Neural cell (in vitro differentiated cells): Measurements from ENCODE around the gene CREBBP. TPM values are rescaled to one million over a fixed set of nuclear protein-coding genes. Genes with fewer than 3 reads are reported as not detected.

Experiments
- H2AFZ ChIP-seq: fragments of 200-600, 300-800 bp; sonication (generic), shearing (Covaris generic); 2 replicates; pipeline ENCODE4 v1.6.0; 2014; ENCODE audit warnings: low read depth, mild to moderate bottlenecking, antibody characterized with exemption, low read length, moderate library complexity
- H3F3A ChIP-seq: fragments of 200-600 bp; shearing (Covaris generic); 2 replicates; pipeline ENCODE4 v1.6.1; 2016; ENCODE audit warnings: mild to moderate bottlenecking, moderate library complexity, mixed read lengths, antibody characterized with exemption, low read length; ENCODE audit not compliant: insufficient read depth, poor library complexity, severe bottlenecking
- H3K27ac ChIP-seq: fragments of 200-600, 300-800 bp; sonication (generic), shearing (Covaris generic); 2 replicates; pipeline ENCODE4 v1.5.1; 2014; ENCODE audit warnings: mild to moderate bottlenecking, low read length, moderate library complexity
- H3K27me3 ChIP-seq: fragments of 300-800, 200-600 bp; sonication (generic), shearing (Covaris generic); 2 replicates; pipeline ENCODE4 v1.6.0; 2014; ENCODE audit warnings: mild to moderate bottlenecking, low read depth, low read length, moderate library complexity; ENCODE audit not compliant: insufficient read depth
- H3K36me3 ChIP-seq: fragments of 300-800, 200-600 bp; sonication (generic), shearing (Covaris generic); 2 replicates; pipeline ENCODE4 v1.5.1; 2014; ENCODE audit warnings: mild to moderate bottlenecking, antibody characterized with exemption, low read length, moderate library complexity; ENCODE audit not compliant: insufficient read depth
- H3K4me2 ChIP-seq: fragments of 300-800, 200-600 bp; sonication (generic), shearing (Covaris generic); 2 replicates; pipeline ENCODE4 v1.6.0; 2014; ENCODE audit warnings: mild to moderate bottlenecking, low read length
- H3K4me3 ChIP-seq: fragments of 300-800, 200-600 bp; sonication (generic), shearing (Covaris generic); 2 replicates; pipeline ENCODE4 v1.5.1; 2014; ENCODE audit warnings: mild to moderate bottlenecking, low read length, moderate library complexity
- H3K79me2 ChIP-seq: fragments of 200-600 bp; shearing (Covaris generic); replicated peaks from 2 replicates; pipeline ENCODE4 v1.6.0; 2014; ENCODE audit warnings: mild to moderate bottlenecking, low read length, moderate library complexity; ENCODE audit not compliant: insufficient read depth
- H3K9ac ChIP-seq: fragments of 300-800, 200-600 bp; sonication (generic), shearing (Covaris generic); 2 replicates; pipeline ENCODE4 v1.6.1; 2016; ENCODE audit warnings: mild to moderate bottlenecking, low read length, mixed read lengths
- H3K9me2 ChIP-seq: fragments of 200-600 bp; shearing (Covaris generic); 2 replicates; pipeline ENCODE4 v1.6.1; 2016; ENCODE audit warnings: mild to moderate bottlenecking, low read length, mixed read lengths; ENCODE audit not compliant: insufficient read depth
- H3K9me3 ChIP-seq: fragments of 200-600, 300-800 bp; sonication (generic), shearing (Covaris generic); 2 replicates; pipeline ENCODE4 v1.6.1; 2016; ENCODE audit warnings: mild to moderate bottlenecking, mixed run types, low read length, moderate library complexity, mixed read lengths
- H4K20me1 ChIP-seq: fragments of 200-600 bp; shearing (Covaris generic); 2 replicates; pipeline ENCODE4 v1.6.1; 2016; ENCODE audit warnings: mild to moderate bottlenecking, mixed run types; ENCODE audit not compliant: insufficient read depth
- CTCF ChIP-seq: fragments of 450-650 bp; IDR thresholded peaks from 2 replicates; pipeline ENCODE4 v1.5.1; 2014; ENCODE audit warnings: antibody characterized with exemption, mild to moderate bottlenecking, moderate library complexity; ENCODE audit not compliant: poor library complexity, severe bottlenecking
- EP300 ChIP-seq: fragments of 450-650 bp; conservative IDR thresholded peaks from 2 replicates; pipeline ENCODE4 v1.6.1; 2014; ENCODE audit warnings: antibody characterized with exemption, mild to moderate bottlenecking, moderate library complexity; ENCODE audit not compliant: poor library complexity, severe bottlenecking
- EZH2 ChIP-seq: fragments of 200-600, 300-800 bp; shearing (Covaris generic), sonication (generic); IDR thresholded peaks from 2 replicates; pipeline ENCODE4 v1.6.1; 2014; ENCODE audit warnings: antibody characterized with exemption, low read length, borderline replicate concordance, mild to moderate bottlenecking; ENCODE audit not compliant: insufficient read depth, poor library complexity, severe bottlenecking
- MXI1 ChIP-seq: fragments of 450-650 bp; conservative IDR thresholded peaks from 2 replicates; pipeline ENCODE4 v1.6.1; 2014; ENCODE audit warnings: antibody characterized with exemption, mild to moderate bottlenecking; ENCODE audit not compliant: poor library complexity, severe bottlenecking
- POLR2AphosphoS5 ChIP-seq: IDR thresholded peaks from 2 replicates; pipeline ENCODE4 v1.6.1; 2012
- RAD21 ChIP-seq: fragments of 450-650 bp; conservative IDR thresholded peaks from 2 replicates; pipeline ENCODE4 v1.6.1; 2014; ENCODE audit warnings: antibody characterized with exemption, mild to moderate bottlenecking, moderate library complexity
- REST ChIP-seq: IDR thresholded peaks from 2 replicates; pipeline ENCODE4 v1.6.1; 2012; ENCODE audit warnings: borderline replicate concordance
- SMC3 ChIP-seq: fragments of 450-650 bp; conservative IDR thresholded peaks from 2 replicates; pipeline ENCODE4 v1.6.1; 2014; ENCODE audit warnings: antibody characterized with exemption, mild to moderate bottlenecking, moderate library complexity; ENCODE audit not compliant: poor library complexity
- TAF1 ChIP-seq: IDR thresholded peaks from 2 replicates; pipeline ENCODE4 v1.6.1; 2012; ENCODE audit warnings: low read depth
- polyA plus RNA-seq: library from polyadenylated mRNA; depleted of rRNA; stranded (reverse); fragments of >200 nt; gene quantifications from 2 replicates; pipeline ENCODE4 v1.2.3, GENCODE V29; 2014

The CREBBP gene
- polyA plus RNA-seq, 1 donor from 2014 or later: 3.3 TPM

GRCh38 chr16:3830625-3831254 is 49.8 kb downstream of the CREBBP start:
- peaks cover 93% of the 10 kb centered on the region for H3K79me2 ChIP-seq

More at GRCh38 chr16:3830625-3831254, 49.8 kb downstream of the CREBBP start:
- H3K9me2 ChIP-seq: no peaks in the 10 kb centered on the region
- H3K4me3 ChIP-seq: no peak overlapping the region
- no peak for TF ChIP-seq POLR2AphosphoS5
- no peak for TF ChIP-seq RAD21
- TF ChIP-seq TAF1: no peak
- TF ChIP-seq MXI1: no peak
- TF ChIP-seq EZH2: no peak
- no peak for TF ChIP-seq SMC3
- TF ChIP-seq EP300: no peak
- TF ChIP-seq CTCF: no peak
- TF ChIP-seq REST: no peak
- H3K9me3 ChIP-seq: no peaks in the 10 kb centered on the region
- H4K20me1 ChIP-seq: no peaks in the 10 kb centered on the region
- no peak overlapping the region for H3K27ac ChIP-seq
- H3K27me3 ChIP-seq: no peaks in the 10 kb centered on the region
- H3F3A ChIP-seq: no peaks in the 10 kb centered on the region
- H3K9ac ChIP-seq: no peak overlapping the region
- no peak overlapping the region for H2AFZ ChIP-seq
- no peak overlapping the region for H3K4me2 ChIP-seq
- no peaks in the 10 kb centered on the region for H3K36me3 ChIP-seq
